Endometrium (tissue), 2 donors: ENCODE data around the gene AQP12B.
A peak's percentile ranks its signal among the peaks of the same experiment; 100 is the strongest.
"Not testable (repeated sequence)": the region's sequence is repeated elsewhere in the genome, so short reads cannot be mapped to it uniquely, and the experiment has no call there.

Source experiments
- FAIRE-seq: peaks from 2 replicates; lab custom pipeline; 2012; peaks lifted over from hg19 to GRCh38; lab: Jason Lieb, UNC
- donor health status: control.
- donor health status: control.

AQP12B gene

GRCh38 chr2:240701091-240701735, 18.5 kb upstream of the AQP12B start:
- no peak for FAIRE-seq

GRCh38 chr2:240700616-240701015, 17.9 kb upstream of the AQP12B start:
- FAIRE-seq = not testable (repeated sequence)

GRCh38 chr2:240699835-240700234, 17.1 kb upstream of the AQP12B start:
- FAIRE-seq = not testable (repeated sequence)

- FAIRE-seq = peak; percentile 50
These were observed 16.3 kb upstream of the AQP12B start for GRCh38 chr2:240698852-240699561.

- FAIRE-seq = not testable (repeated sequence)
These were observed 13.8 kb upstream of the AQP12B start for GRCh38 chr2:240696469-240696868.

- not testable (repeated sequence) for FAIRE-seq
These were observed 12.9 kb upstream of the AQP12B start for GRCh38 chr2:240695593-240695992.

- FAIRE-seq = not testable (repeated sequence)
These were observed 11.6 kb upstream of the AQP12B start for GRCh38 chr2:240694304-240694703.

- FAIRE-seq = not testable (repeated sequence)
These were observed 10.2 kb upstream of the AQP12B start for GRCh38 chr2:240692583-240693561.

GRCh38 chr2:240691631-240692420, 9.1 kb upstream of the AQP12B start, which contains the start of gene AQP12A:
TSS of gene AQP12A (plus strand) at chr2:240691866. CDS start at chr2:240691914, 48 bp downstream.
- FAIRE-seq = not testable (repeated sequence)

- FAIRE-seq = not testable (repeated sequence)
These were observed 8.4 kb upstream of the AQP12B start for GRCh38 chr2:240691075-240691427.

GRCh38 chr2:240690421-240691074, 7.9 kb upstream of the AQP12B start:
- FAIRE-seq = not testable (repeated sequence)

- FAIRE-seq = no peak
These were observed 7.3 kb upstream of the AQP12B start for GRCh38 chr2:240689975-240690374.

GRCh38 chr2:240688553-240688919, 5.9 kb upstream of the AQP12B start:
- FAIRE-seq = no peak

- no peak for FAIRE-seq
These were observed 5.3 kb upstream of the AQP12B start for GRCh38 chr2:240687741-240688552.

GRCh38 chr2:240687045-240687740, 4.5 kb upstream of the AQP12B start:
- no peak for FAIRE-seq

GRCh38 chr2:240686460-240686859, 3.8 kb upstream of the AQP12B start:
- no peak for FAIRE-seq

GRCh38 chr2:240685771-240686371, 3.2 kb upstream of the AQP12B start:
- no peak for FAIRE-seq

GRCh38 chr2:240683980-240684728, 1.5 kb upstream of the AQP12B start:
- not testable (repeated sequence) for FAIRE-seq
